ENCODE measurements around the gene SORCS2. TPM values are rescaled to one million over a fixed set of nuclear protein-coding genes. Genes with fewer than 3 reads are reported as not detected.

Gene SORCS2
- total and polyA plus RNA-seq, 2 of the 13 experiments (the other 11 are each of a cell fraction or from before 2014, with no cell fraction given): 0.82 to 1.0 TPM

- Histone ChIP-seq H3K4me2 (ENCODE audit: low read depth, low read length) (no peak overlapping the region), H3K9ac (ENCODE audit: insufficient read depth, low read depth, low read length) (no peak overlapping the region), H3K27me3 (ENCODE audit: control insufficient read depth in 1 of 2, insufficient read depth in 2 of 2, low read length in 2 of 2) (no peaks in the 10 kb centered on the region), H2AFZ (ENCODE audit: low read length) (no peak overlapping the region), H3K4me3 (replicated peaks in 1 of 3; ENCODE audit: insufficient read depth in 1 of 3, low read depth in 2 of 3, low read length in 3 of 3) (no peak overlapping the region), H3K27ac (ENCODE audit: extremely low read length, insufficient read depth, low read length) (no peak overlapping the region), H3K36me3 (replicated peaks in 1 of 2; ENCODE audit: control insufficient read depth in 1 of 2, insufficient read depth in 2 of 2, low read length in 2 of 2) (no peaks in the 10 kb centered on the region), H4K20me1 (ENCODE audit: insufficient read depth, low read length) (no peaks in the 10 kb centered on the region), H3K4me1 (ENCODE audit: insufficient read depth, low read length) (peaks cover 15% of the 10 kb centered on the region), H3K9me3 (ENCODE audit: low read length) (no peaks in the 10 kb centered on the region), H3K79me2 (ENCODE audit: insufficient read depth, low read length) (no peaks in the 10 kb centered on the region)
- 86% methylated on average over 4 of the region's 4 CpGs for WGBS (ENCODE audit: low lambda C conversion rate)
- POLR2A ChIA-PET: no interaction called here
- intact Hi-C loops (cut with micrococcal nuclease; ENCODE audit: unreplicated experiment): no loop called here
- CTCF ChIA-PET (ENCODE audit: low intra/inter-chr PET ratio, low total read pairs): no interaction called here
- in situ Hi-C loops (cut with HindIII; ENCODE audit: extremely low pct_ligation_motif_present, low pct_unique_long_range_greater_than_20kb): no loop called here
- no peak for DNase-seq (ENCODE audit: low spot score)
- ATAC-seq: no peak
- FAIRE-seq: no peak
- BruUV-seq (replicated peaks): no TSS peak
- no peak for TF ChIP-seq ZFP91 (CRISPR knock-in tag; IDR thresholded peaks at IDR 0.05; ENCODE audit: borderline replicate concordance)
- no peak for TF ChIP-seq TAF1 (CRISPR knock-in tag; IDR thresholded peaks at IDR 0.05)
- no peak for TF ChIP-seq GPBP1L1 (CRISPR knock-in tag; IDR thresholded peaks at IDR 0.05)
- no peak for TF ChIP-seq NR0B2 (CRISPR knock-in tag; IDR thresholded peaks at IDR 0.05)
- TF ChIP-seq ZNF253 (CRISPR knock-in tag; IDR thresholded peaks at IDR 0.05; ENCODE audit: borderline replicate concordance): no peak
- TF ChIP-seq ZNF234 (CRISPR knock-in tag; conservative IDR thresholded peaks at IDR 0.05): no peak
- TF ChIP-seq ZUFSP (CRISPR knock-in tag; IDR thresholded peaks at IDR 0.05; ENCODE audit: borderline replicate concordance): no peak
- TF ChIP-seq PRDM10 (CRISPR knock-in tag; IDR thresholded peaks at IDR 0.05; ENCODE audit: low read depth): no peak
- no peak for TF ChIP-seq PHB2 (IDR thresholded peaks at IDR 0.05; ENCODE audit: partially characterized antibody)
- no peak for TF ChIP-seq ZNF687 (CRISPR knock-in tag; IDR thresholded peaks at IDR 0.05)
- no peak for TF ChIP-seq YEATS2 (CRISPR knock-in tag; IDR thresholded peaks at IDR 0.05; ENCODE audit: borderline replicate concordance)
These were observed 475.9 kb downstream of the SORCS2 start for GRCh38 chr4:7668271-7668670.
